Endothelial cell of umbilical vein (primary cell): ENCODE measurements around the gene PLEKHF1. TPM values are rescaled to one million over a fixed set of nuclear protein-coding genes. Genes with fewer than 3 reads are reported as not detected.

Source experiments
- BruUV-seq: library from RNA; stranded (reverse); fragments of 400-500 nt; replicated peaks from 2 replicates; lab custom pipeline; 2021; lab: Mats Ljungman, UMichigan
- CTCF ChIA-PET: fragments of 300-600, 350-600 bp; sonication (Branson Sonifier 250); formaldehyde crosslinking; loops from one replicate; lab custom pipeline; 2021; ENCODE audit warnings: antibody characterized with exemption, inconsistent platforms; lab: Charles Lee
- POLR2A ChIA-PET: fragments of 300-600, 350-600 bp; sonication (Branson Sonifier 250); formaldehyde crosslinking; loops from one replicate; lab custom pipeline; 2021; ENCODE audit warnings: antibody characterized with exemption, inconsistent platforms; lab: Charles Lee
- DNase-seq: peaks from one replicate; pipeline ENCODE4 v3.0.0-alpha.2; 2011; ENCODE audit warnings: low read depth, low spot score
- FAIRE-seq: peaks from 2 replicates; lab custom pipeline; 2011; peaks lifted over from hg19 to GRCh38; lab: Jason Lieb, UNC
- H2AFZ ChIP-seq: 2 replicates; pipeline ENCODE4 v1.6.0; 2012; ENCODE audit warnings: low read depth, low read length, control low read depth, inconsistent platforms
- H3K27ac ChIP-seq: 2 replicates; pipeline ENCODE4 v1.5.1; 2011; ENCODE audit warnings: low read depth, mild to moderate bottlenecking, control low read depth, low read length, moderate library complexity; ENCODE audit not compliant: insufficient read depth
- H3K27me3 ChIP-seq, 2 experiments: 2 replicates each; pipeline versions ENCODE4 v1.6.0 to v1.6.1; 2011; ENCODE audit warnings: low read length in 2 of 2, mixed read lengths in 1 of 2; ENCODE audit not compliant: control insufficient read depth in 2 of 2, insufficient read depth in 2 of 2
- H3K36me3 ChIP-seq, 2 experiments: 2 replicates in 1 of 2; 3 replicates in 1 of 2; pipeline ENCODE4 v1.5.1; 2011; ENCODE audit warnings: low read length in 2 of 2, mild to moderate bottlenecking in 1 of 2, moderate library complexity in 1 of 2; ENCODE audit not compliant: control insufficient read depth in 2 of 2, insufficient read depth in 2 of 2; ENCODE audit errors: extremely low read depth in 1 of 2
- H3K4me1 ChIP-seq: 3 replicates; pipeline ENCODE4 v1.5.1; 2011; ENCODE audit warnings: mild to moderate bottlenecking, low read length; ENCODE audit not compliant: control insufficient read depth, insufficient read depth; ENCODE audit errors: extremely low read depth
- H3K4me2 ChIP-seq: 2 replicates; pipeline ENCODE4 v1.6.1; 2011; ENCODE audit warnings: low read length, control low read depth, mixed read lengths; ENCODE audit not compliant: insufficient read depth
- H3K4me3 ChIP-seq, 3 experiments: fragments of 200-600 bp in 1 of 3; sonication (generic), shearing (Covaris generic) in 1 of 3; replicated peaks in 1 of 3; 2 replicates each; pipeline ENCODE4 v1.5.1; 2011 to 2016; ENCODE audit warnings: control low read depth in 3 of 3, low read length in 3 of 3, mild to moderate bottlenecking in 2 of 3, inconsistent platforms in 1 of 3, low read depth in 1 of 3, moderate library complexity in 1 of 3; ENCODE audit not compliant: insufficient read depth in 1 of 3
- H3K79me2 ChIP-seq: 2 replicates; pipeline ENCODE4 v1.6.0; 2012; ENCODE audit warnings: low read length, inconsistent platforms; ENCODE audit not compliant: control insufficient read depth, insufficient read depth
- H3K9ac ChIP-seq: replicated peaks from 2 replicates; pipeline ENCODE3; 2011; ENCODE audit warnings: low read length, control low read depth; ENCODE audit not compliant: insufficient read depth; ENCODE audit errors: extremely low read depth
- H3K9me1 ChIP-seq: replicated peaks from 3 replicates; pipeline ENCODE4 v1.6.0; 2011; ENCODE audit warnings: mild to moderate bottlenecking, low read length; ENCODE audit not compliant: control insufficient read depth, insufficient read depth; ENCODE audit errors: extremely low read depth
- H3K9me3 ChIP-seq: replicated peaks from 2 replicates; pipeline ENCODE4 v1.5.1; 2012; ENCODE audit warnings: low read length, inconsistent platforms; ENCODE audit not compliant: control insufficient read depth, insufficient read depth
- H4K20me1 ChIP-seq: replicated peaks from 2 replicates; pipeline ENCODE3; 2011; ENCODE audit warnings: mild to moderate bottlenecking, low read length; ENCODE audit not compliant: control insufficient read depth, insufficient read depth; ENCODE audit errors: extremely low read depth
- CTCF ChIP-seq, 2 donors: IDR thresholded peaks; 1 replicate in 1 of 2; 2 replicates in 1 of 2; pipeline ENCODE4 v1.5.1; 2011; ENCODE audit warnings: low read length in 2 of 2, mild to moderate bottlenecking in 2 of 2, moderate library complexity in 2 of 2, control low read depth in 1 of 2, inconsistent platforms in 1 of 2, low read depth in 1 of 2; ENCODE audit not compliant: insufficient read depth in 1 of 2; ENCODE audit errors: extremely low read depth in 1 of 2
- EZH2 ChIP-seq: IDR thresholded peaks from 2 replicates; pipeline ENCODE4 v1.6.1; 2012; ENCODE audit warnings: borderline replicate concordance, low read depth, mild to moderate bottlenecking, moderate library complexity, low read length, inconsistent platforms; ENCODE audit not compliant: severe bottlenecking
- FOS ChIP-seq: IDR thresholded peaks from 2 replicates; pipeline ENCODE4 v1.6.1; 2011; ENCODE audit warnings: mild to moderate bottlenecking, low read length, moderate library complexity, borderline replicate concordance; ENCODE audit not compliant: insufficient read depth
- GATA2 ChIP-seq: IDR thresholded peaks from 2 replicates; pipeline ENCODE4 v1.7.0; 2011; ENCODE audit warnings: low read depth, mild to moderate bottlenecking, moderate library complexity, mixed read lengths, low read length; ENCODE audit not compliant: insufficient read length, insufficient read depth
- JUN ChIP-seq: IDR thresholded peaks from 2 replicates; pipeline ENCODE4 v1.6.1; 2011; ENCODE audit warnings: borderline replicate concordance, low read depth; ENCODE audit not compliant: insufficient read length, insufficient read depth
- MAX ChIP-seq: IDR thresholded peaks from 2 replicates; pipeline ENCODE4 v1.6.1; 2011; ENCODE audit not compliant: insufficient read depth, insufficient read length
- MYC ChIP-seq: IDR thresholded peaks from one replicate; pipeline ENCODE4 v1.6.1; 2011; ENCODE audit warnings: mild to moderate bottlenecking, low read depth, low read length
- dilution Hi-C: fragments of 300-500 bp; cut with MboI; formaldehyde crosslinking; loops from one replicate; pipeline ENCODE4 v1.15.0; 2019; ENCODE audit warnings: low sequenced_read_pairs; ENCODE audit not compliant: extremely low pct_ligation_motif_present
- intact Hi-C: fragments of 100-400 bp; cut with micrococcal nuclease; formaldehyde crosslinking; loops from one replicate; pipeline ENCODE4 v1.10.0; 2022
- polyA plus RNA-seq, 4 experiments: library from polyadenylated mRNA; depleted of rRNA in 3 of 4; stranded (reverse) in 3 of 4; unstranded in 1 of 4; fragments of >200 nt; gene quantifications; 2 replicates each; pipeline versions ENCODE4 v1.2.1 to v1.2.3, GENCODE V29; 2011 to 2012; ENCODE audit warnings: missing spikeins in 1 of 4
- total RNA-seq: library from RNA; stranded (reverse); gene quantifications from 2 replicates; pipeline ENCODE4 v1.2.3, GENCODE V29; 2021

PLEKHF1 gene
- total and polyA plus RNA-seq, 2 donors (not counting 3 experiments of a cell fraction or from before 2014, with no cell fraction given) = 5.5 TPM

GRCh38 chr19:29618434-29618833 is 46.8 kb upstream of the PLEKHF1 start:
- BruUV-seq = no TSS peak
- POLR2A ChIA-PET = no interaction called here
- H3K9ac ChIP-seq = no peak overlapping the region
- peaks cover 0 to 8% of the 10 kb centered on the region in 2 experiments for H3K36me3 ChIP-seq
- H3K4me3 ChIP-seq = no peak overlapping the region
- FAIRE-seq = no peak
- no peaks in the 10 kb centered on the region for H3K4me1 ChIP-seq
- CTCF ChIA-PET = interaction anchor here (1.1 to 4.2 kb wide), 3 partner anchors 8 to 98 kb away, joined by 4 to 12 read pairs (median 9); partner anchors contain the start of gene POP4
- no peak overlapping the region for H3K4me2 ChIP-seq
- H3K27me3 ChIP-seq = no peaks in the 10 kb centered on the region
- no peaks in the 10 kb centered on the region for H3K9me3 ChIP-seq
- no peaks in the 10 kb centered on the region for H3K9me1 ChIP-seq
- intact Hi-C loops (no loop called here), dilution Hi-C loops (no loop called here)
- DNase-seq = no peak
- no peaks in the 10 kb centered on the region for H4K20me1 ChIP-seq
- H2AFZ ChIP-seq = no peak overlapping the region
- TF ChIP-seq GATA2 = no peak
- TF ChIP-seq MAX = no peak
- TF ChIP-seq CTCF (IDR thresholded peaks at IDR 0.05; ENCODE audit: extremely low read depth in 1 of 2, insufficient read depth in 1 of 2, low read depth in 1 of 2, low read length in 2 of 2) = no peak
- TF ChIP-seq EZH2 = no peak
- no peak for TF ChIP-seq FOS
- TF ChIP-seq JUN = no peak
- no peak for TF ChIP-seq MYC
- no peaks in the 10 kb centered on the region for H3K79me2 ChIP-seq
- H3K27ac ChIP-seq = no peak overlapping the region
